ENCODE results near the gene TAF1. TPM values are rescaled to one million over a fixed set of nuclear protein-coding genes. Genes with fewer than 3 reads are reported as not detected.
"Not testable (repeated sequence)": the region's sequence is repeated elsewhere in the genome, so short reads cannot be mapped to it uniquely, and the experiment has no call there.

TAF1 gene
- total RNA-seq, 2 experiments from 2014 or later, result 30.6 to 31.5 TPM

GRCh38 chrX:71420686-71421085 is 54.5 kb downstream of the TAF1 start:
- ChIA-PET POLR2A (no interaction called here), CTCF (no interaction called here)

- CTCF ChIA-PET, result no interaction called here
Measured at GRCh38 chrX:71432733-71433132, 66.6 kb downstream of the TAF1 start.

DNA sequence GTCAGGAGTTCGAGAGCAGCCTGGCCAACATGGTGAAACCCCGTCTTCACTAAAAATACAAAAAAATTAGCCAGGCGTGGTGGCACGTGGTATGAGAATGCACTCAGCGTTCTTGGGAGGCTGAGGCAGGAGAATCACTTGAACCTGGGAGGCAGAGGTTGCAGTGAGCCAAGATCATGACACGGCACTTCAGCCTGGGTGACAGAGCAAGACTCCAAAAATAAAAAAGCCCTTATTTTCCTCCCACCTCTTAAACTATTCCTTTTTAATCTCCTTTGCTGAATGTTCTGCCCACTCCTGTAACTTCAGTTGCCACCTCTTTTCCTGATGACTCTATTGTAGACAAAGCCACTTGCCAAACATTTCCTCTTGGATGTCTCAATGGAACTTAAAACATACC is 72.6 kb downstream of the TAF1 start:
- POLR2A ChIA-PET, result no interaction called here
- CTCF ChIA-PET, result no interaction called here

More at GRCh38 chrX:71432733-71433132, 66.6 kb downstream of the TAF1 start:
- POLR2A ChIA-PET, result no interaction called here

DNA sequence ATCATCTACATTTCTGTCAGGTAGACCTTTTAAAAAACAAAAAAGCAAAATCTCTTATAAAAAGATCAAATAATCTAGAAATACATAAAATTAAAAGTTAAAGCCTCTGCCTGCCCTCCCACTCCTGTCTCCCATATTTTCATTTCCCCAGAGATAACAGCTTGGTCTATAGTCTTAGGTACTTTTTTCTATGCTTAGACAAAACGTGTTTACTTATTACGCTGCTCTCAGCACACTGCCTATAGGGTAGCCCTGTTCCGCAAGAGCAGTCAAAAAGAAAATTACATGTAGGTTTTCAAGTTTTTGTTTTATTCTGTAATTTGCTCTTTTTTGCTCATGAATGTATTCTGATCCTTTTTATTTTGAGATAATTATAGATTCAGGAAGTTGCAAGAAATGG is 73.3 kb downstream of the TAF1 start:
- CTCF ChIA-PET, result no interaction called here
- POLR2A ChIA-PET, result no interaction called here

- POLR2A ChIA-PET, result no interaction called here
- CTCF ChIA-PET, result no interaction called here
Measured at GRCh38 chrX:71439896-71440295, 73.7 kb downstream of the TAF1 start.

DNA sequence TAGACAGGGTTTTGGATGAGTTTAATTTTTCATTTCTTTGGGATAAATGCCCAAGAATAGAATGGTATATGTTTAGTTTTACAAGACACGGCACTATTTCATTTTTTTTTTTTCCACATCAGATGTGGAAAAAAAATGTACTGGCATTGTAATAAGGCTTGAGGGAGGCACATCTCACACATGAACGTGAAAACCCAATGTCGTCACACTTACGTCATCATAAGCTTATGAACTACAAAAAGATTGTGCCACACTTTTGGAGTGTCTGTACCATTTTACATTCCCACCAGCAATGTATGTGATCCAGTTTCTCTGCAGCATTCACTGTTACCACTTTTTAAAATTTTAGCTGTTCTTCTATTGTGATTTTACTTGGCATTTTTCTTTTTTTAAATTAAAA is 74.2 kb downstream of the TAF1 start:
- POLR2A ChIA-PET, result no interaction called here
- CTCF ChIA-PET, result no interaction called here

- POLR2A ChIA-PET, CTCF ChIA-PET: not testable (repeated sequence)
Measured at GRCh38 chrX:71441809-71442208, 75.7 kb downstream of the TAF1 start.

DNA sequence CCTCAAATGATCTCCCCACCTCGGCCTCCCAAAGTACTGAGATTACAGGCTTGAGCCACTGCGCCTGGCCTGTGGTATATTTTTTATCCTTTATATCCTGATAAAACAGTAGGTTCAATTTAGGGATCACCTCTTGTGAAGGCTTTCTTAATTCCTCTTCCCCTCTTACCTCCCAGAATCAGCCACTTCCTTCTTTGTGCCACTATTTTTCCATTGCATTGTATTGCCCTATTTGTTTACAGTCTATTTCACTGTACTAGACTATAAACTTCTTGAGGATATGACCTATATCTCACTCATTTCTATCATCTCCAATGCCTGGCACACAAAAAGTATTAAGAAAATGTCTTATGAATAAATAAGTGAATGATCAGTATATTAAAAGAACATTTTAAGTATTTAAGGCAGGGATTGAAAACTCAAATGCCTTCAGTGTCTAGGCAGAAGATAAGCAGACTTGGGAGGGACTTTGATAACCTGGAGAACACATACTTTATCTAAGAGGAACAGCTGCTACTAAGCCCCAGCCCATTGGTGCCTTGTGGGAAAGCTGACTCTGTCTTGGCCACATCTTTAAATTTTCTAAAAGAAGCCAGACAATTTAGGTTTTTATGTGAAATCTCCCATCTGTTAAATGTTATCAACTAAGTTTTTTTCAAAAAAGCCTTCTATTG is 84.4 kb downstream of the TAF1 start:
- POLR2A ChIA-PET, result no interaction called here
- CTCF ChIA-PET, result interaction anchor here (0.6 kb wide), 1 partner anchor 49 kb away, joined by 3 read pairs; no protein-coding TSS in a partner anchor

DNA sequence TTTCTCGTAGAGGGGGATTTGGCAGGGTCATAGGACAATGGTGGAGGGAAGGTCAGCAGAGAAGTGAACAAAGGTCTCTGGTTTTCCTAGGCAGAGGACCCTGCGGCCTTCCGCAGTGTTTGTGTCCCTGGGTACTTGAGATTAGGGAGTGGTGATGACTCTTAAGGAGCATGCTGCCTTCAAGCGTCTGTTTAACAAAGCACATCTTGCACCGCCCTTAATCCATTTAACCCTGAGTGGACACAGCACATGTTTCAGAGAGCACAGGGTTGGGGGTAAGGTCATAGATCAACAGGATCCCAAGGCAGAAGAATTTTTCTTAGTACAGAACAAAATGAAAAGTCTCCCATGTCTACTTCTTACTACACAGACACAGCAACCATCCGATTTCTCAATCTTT is 85.4 kb downstream of the TAF1 start:
- CTCF ChIA-PET, POLR2A ChIA-PET: not testable (repeated sequence)

DNA sequence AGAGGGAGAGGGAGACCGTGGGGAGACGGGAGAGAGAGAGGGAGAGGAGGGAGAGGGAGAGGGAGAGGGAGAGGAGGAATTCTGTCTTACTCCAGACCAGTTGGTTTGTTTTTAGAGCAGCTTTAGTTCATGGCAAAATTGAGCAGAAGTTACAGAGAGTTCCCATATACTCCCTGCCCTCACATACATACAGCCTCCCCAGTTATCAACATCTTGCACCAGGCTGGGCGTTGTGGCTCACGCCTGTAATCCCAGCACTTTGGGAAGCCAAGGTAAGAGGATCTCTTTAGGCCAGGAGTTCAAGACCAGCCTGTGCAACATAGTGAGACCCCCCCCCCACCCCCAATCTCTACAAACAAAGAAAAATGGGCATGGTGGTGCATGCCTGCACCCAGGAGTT is 86.9 kb downstream of the TAF1 start:
- CTCF ChIA-PET, result no interaction called here
- POLR2A ChIA-PET, result no interaction called here

DNA sequence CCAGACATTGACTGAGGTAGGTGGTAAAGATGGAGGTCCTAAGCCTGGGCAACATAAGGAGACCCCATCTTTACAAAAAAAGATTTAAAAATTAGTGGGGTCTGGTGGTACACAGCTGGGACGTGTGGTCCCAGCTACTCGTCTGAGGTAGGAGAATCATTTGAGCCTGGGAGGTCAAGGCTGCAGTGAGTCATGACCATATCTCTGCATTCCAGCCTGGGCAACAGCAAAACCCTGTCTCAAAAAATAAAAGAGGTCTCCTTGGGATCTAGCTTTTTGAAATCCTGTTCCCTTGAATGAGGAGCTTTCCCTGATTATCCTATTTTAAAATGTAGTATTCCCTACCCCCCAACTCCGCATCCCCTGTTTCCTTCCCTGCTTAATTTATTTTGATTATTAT is 88.1 kb downstream of the TAF1 start:
- CTCF ChIA-PET, result no interaction called here
- POLR2A ChIA-PET, result no interaction called here

DNA sequence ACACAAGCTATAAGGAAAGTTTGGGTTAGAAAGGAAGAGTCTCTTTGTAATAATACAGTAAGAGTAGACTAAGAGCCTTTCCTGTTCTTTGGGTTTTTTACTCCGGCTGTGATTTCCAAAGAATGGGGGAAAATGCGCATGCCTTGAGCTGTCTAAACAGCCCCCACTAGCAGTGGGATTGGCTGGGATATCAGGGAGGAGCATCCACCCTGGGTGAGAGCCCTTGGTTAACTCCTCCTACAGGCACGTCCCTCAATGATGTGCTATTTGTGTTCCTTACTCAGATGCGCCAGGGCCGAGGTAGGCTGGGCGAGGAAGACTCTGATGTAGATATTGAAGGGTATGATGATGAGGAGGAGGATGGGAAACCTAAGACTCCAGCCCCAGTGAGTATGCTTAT is 92.7 kb downstream of the TAF1 start:
- ChIA-PET POLR2A (interaction anchor here (0.6 kb wide), 1 partner anchor 84 kb away, joined by 5 read pairs; no protein-coding TSS in a partner anchor), CTCF (no interaction called here)

GRCh38 chrX:71464968-71465367 is 98.8 kb downstream of the TAF1 start:
- ChIA-PET POLR2A (interaction anchor here (0.6 kb wide), 1 partner anchor 30 kb away, joined by 3 read pairs; no protein-coding TSS in a partner anchor), CTCF (no interaction called here)

DNA sequence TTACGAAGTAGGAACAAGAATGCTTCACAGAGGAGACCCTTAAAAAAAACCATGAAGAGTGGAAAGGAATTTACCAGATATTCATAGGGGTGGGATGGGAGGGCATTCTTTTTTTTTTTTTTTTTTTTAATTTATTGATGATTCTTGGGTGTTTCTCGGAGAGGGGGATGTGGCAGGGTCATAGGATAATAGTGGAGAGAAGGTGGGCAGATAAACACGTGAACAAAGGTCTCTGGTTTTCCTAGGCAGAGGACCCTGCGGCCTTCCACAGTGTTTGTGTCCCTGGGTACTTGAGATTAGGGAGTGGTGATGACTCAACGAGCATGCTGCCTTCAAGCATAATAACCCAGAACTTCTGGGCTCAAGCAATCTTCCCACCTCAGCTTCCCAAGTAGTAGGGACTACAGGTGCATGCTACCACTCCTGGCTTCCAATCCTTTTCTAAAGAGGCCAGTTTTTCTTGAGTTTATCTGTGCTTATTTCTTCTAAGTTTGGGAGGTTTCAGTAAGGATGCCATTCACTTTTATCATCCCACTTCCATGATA is 100.9 kb downstream of the TAF1 start:
- ChIA-PET POLR2A (no interaction called here), CTCF (no interaction called here)

GRCh38 chrX:71475785-71476540 is 109.8 kb downstream of the TAF1 start:
- CTCF ChIA-PET, result no interaction called here
- POLR2A ChIA-PET, result no interaction called here

- CTCF ChIA-PET, result no interaction called here
- POLR2A ChIA-PET, result interaction anchor here (0.7 kb wide), 1 partner anchor 103 kb away, joined by 3 read pairs; no protein-coding TSS in a partner anchor
Measured at GRCh38 chrX:71482228-71482958, 116.2 kb downstream of the TAF1 start.

- POLR2A ChIA-PET, result no interaction called here
- CTCF ChIA-PET, result no interaction called here
Measured at GRCh38 chrX:71487814-71488213, 121.7 kb downstream of the TAF1 start.

DNA sequence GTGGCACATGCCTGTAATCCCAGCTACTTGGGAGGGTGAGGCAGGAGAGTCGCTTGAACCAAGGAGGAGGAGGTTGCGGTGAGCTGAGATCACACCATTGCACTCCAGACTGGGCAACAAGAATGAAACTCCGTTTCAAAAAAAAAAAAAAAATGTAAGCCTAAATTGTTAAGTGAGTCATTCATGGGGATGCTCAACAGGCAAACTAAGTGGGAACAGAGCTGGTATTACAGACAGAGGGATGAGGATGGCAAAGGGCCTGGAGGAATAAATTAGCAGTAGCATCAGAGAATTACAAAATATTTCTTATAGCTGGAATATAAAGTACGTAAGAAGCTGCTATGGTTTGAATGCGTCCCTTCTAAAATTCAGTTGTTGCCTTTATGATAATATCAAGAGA is 123.4 kb downstream of the TAF1 start:
- POLR2A ChIA-PET, result no interaction called here
- CTCF ChIA-PET, result no interaction called here

GRCh38 chrX:71492231-71493065 is 126.3 kb downstream of the TAF1 start:
- ChIA-PET POLR2A (interaction anchor here (0.6 to 1.8 kb wide), 2 partner anchors 40 to 131 kb away, joined by 3 to 7 read pairs; partner anchors contain the start of gene OGT), CTCF (interaction anchor here (1.1 kb wide), 1 partner anchor 62 kb away, joined by 3 read pairs; no protein-coding TSS in a partner anchor)

Measured in activated CD8-positive, alpha-beta memory T cell treated with anti-CD3 and anti-CD28 coated beads for 36 hours (primary cell).